HCT116 (cell line): Measurements from ENCODE around the gene SPCS2.

Experiments used
- FOSL1 ChIP-seq: IDR thresholded peaks from 2 replicates; pipeline ENCODE4 v1.6.1; 2012; ENCODE audit warnings: low read depth
- POLR2A ChIP-seq: IDR thresholded peaks from 2 replicates; pipeline ENCODE4 v1.7.0; 2011; ENCODE audit warnings: borderline replicate concordance; ENCODE audit not compliant: insufficient read depth, insufficient read length; ENCODE audit errors: extremely low read depth
- POLR2AphosphoS5 ChIP-seq: IDR thresholded peaks from 2 replicates; pipeline ENCODE4 v1.6.1; 2011; ENCODE audit warnings: mild to moderate bottlenecking, low read depth, low read length, moderate library complexity
- RAD21 ChIP-seq: IDR thresholded peaks from 2 replicates; pipeline ENCODE4 v1.6.1; 2012; ENCODE audit warnings: low read depth, mild to moderate bottlenecking
- SP1 ChIP-seq: IDR thresholded peaks from 2 replicates; pipeline ENCODE4 v1.6.1; 2012; ENCODE audit warnings: low read depth
- SRF ChIP-seq: IDR thresholded peaks from 2 replicates; pipeline ENCODE4 v1.6.1; 2012; ENCODE audit warnings: low read depth
- TCF7L2 ChIP-seq: IDR thresholded peaks from 2 replicates; pipeline ENCODE4 v1.7.0; 2011; ENCODE audit warnings: borderline replicate concordance, inconsistent platforms; ENCODE audit not compliant: insufficient read depth, insufficient read length; ENCODE audit errors: extremely low read depth
- TF ChIP-seq, protein P1 (sequence below), 3 experiments: fragments of 200-600 bp in 1 of 3; sonication (generic) in 1 of 3; IDR thresholded peaks in 2 of 3; conservative IDR thresholded peaks in 1 of 3; 2 replicates each; pipeline ENCODE4 v1.5.1; 2012 to 2017; ENCODE audit warnings: low read depth in 2 of 3, low read length in 2 of 3, antibody characterized with exemption in 1 of 3, borderline replicate concordance in 1 of 3, control low read depth in 1 of 3, mild to moderate bottlenecking in 1 of 3, mixed read lengths in 1 of 3, mixed run types in 1 of 3, moderate library complexity in 1 of 3; ENCODE audit not compliant: insufficient read depth in 1 of 3

- TF ChIP-seq POLR2A = no peak
- no peak for TF ChIP-seq POLR2AphosphoS5
- no peak for TF ChIP-seq TCF7L2
- TF ChIP-seq, protein P1, sequence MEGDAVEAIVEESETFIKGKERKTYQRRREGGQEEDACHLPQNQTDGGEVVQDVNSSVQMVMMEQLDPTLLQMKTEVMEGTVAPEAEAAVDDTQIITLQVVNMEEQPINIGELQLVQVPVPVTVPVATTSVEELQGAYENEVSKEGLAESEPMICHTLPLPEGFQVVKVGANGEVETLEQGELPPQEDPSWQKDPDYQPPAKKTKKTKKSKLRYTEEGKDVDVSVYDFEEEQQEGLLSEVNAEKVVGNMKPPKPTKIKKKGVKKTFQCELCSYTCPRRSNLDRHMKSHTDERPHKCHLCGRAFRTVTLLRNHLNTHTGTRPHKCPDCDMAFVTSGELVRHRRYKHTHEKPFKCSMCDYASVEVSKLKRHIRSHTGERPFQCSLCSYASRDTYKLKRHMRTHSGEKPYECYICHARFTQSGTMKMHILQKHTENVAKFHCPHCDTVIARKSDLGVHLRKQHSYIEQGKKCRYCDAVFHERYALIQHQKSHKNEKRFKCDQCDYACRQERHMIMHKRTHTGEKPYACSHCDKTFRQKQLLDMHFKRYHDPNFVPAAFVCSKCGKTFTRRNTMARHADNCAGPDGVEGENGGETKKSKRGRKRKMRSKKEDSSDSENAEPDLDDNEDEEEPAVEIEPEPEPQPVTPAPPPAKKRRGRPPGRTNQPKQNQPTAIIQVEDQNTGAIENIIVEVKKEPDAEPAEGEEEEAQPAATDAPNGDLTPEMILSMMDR (IDR thresholded peaks at IDR 0.05 in 2 of 3, conservative IDR thresholded peaks at IDR 0.05 in 1 of 3; ENCODE audit: borderline replicate concordance in 1 of 3, insufficient read depth in 1 of 3, low read depth in 2 of 3, low read length in 2 of 3) = no peak
- no peak for TF ChIP-seq RAD21
- no peak for TF ChIP-seq FOSL1
- no peak for TF ChIP-seq SRF
- no peak for TF ChIP-seq SP1
Measured at GRCh38 chr11:74957937-74958629, 9.0 kb downstream of the SPCS2 start.
